GM23338 (cell line): ENCODE results near the gene AUH.

Experiments used
- CREB1 ChIP-seq: fragments of 250-450 bp; sonication (Bioruptor Pico); IDR thresholded peaks from 2 replicates; pipeline ENCODE4 v1.5.0; 2020; ENCODE audit warnings: low read depth, mild to moderate bottlenecking, moderate library complexity
- EZH2 ChIP-seq: fragments of 200-600 bp; sonication (generic); IDR thresholded peaks from one replicate; pipeline ENCODE4 v1.8.0; 2017; ENCODE audit warnings: antibody characterized with exemption, mild to moderate bottlenecking, low read depth; ENCODE audit not compliant: unreplicated experiment
- EZH2phosphoT487 ChIP-seq: fragments of 200-600 bp; sonication (generic); IDR thresholded peaks from one replicate; pipeline ENCODE4 v1.8.1; 2018; ENCODE audit warnings: antibody characterized with exemption; ENCODE audit not compliant: unreplicated experiment
- JUNB ChIP-seq: IDR thresholded peaks from one replicate; pipeline ENCODE4 v1.6.1; 2016; ENCODE audit warnings: antibody characterized with exemption; ENCODE audit not compliant: unreplicated experiment
- NANOG ChIP-seq: IDR thresholded peaks from 2 replicates; pipeline ENCODE4 v1.6.1; 2016; ENCODE audit warnings: antibody characterized with exemption, borderline replicate concordance
- POLR2AphosphoS5 ChIP-seq: IDR thresholded peaks from 2 replicates; pipeline ENCODE4 v1.6.1; 2016; ENCODE audit warnings: antibody characterized with exemption, low read depth
- ZNF114 ChIP-seq: fragments of 250-450 bp; sonication (Bioruptor Pico); IDR thresholded peaks from 2 replicates; pipeline ENCODE4 v1.5.0; 2020; ENCODE audit warnings: mild to moderate bottlenecking, moderate library complexity
- ZNF331 ChIP-seq: fragments of 250-450 bp; sonication (Bioruptor Pico); IDR thresholded peaks from 2 replicates; pipeline ENCODE4 v1.5.0; 2020; ENCODE audit warnings: low read depth, mild to moderate bottlenecking, moderate library complexity
- TF ChIP-seq, protein P1 (sequence below), 2 experiments: fragments of 200-600 bp in 1 of 2; sonication (generic) in 1 of 2; conservative IDR thresholded peaks; 2 replicates each; pipeline versions ENCODE4 v1.5.1 to v1.6.1; 2016 to 2017; ENCODE audit warnings: antibody characterized with exemption in 2 of 2, low read depth in 2 of 2, mild to moderate bottlenecking in 2 of 2, moderate library complexity in 1 of 2
- TF ChIP-seq, protein P2 (sequence below): IDR thresholded peaks from one replicate; pipeline ENCODE4 v1.6.1; 2018; ENCODE audit warnings: antibody characterized with exemption; ENCODE audit not compliant: unreplicated experiment
- TF ChIP-seq, protein P3 (sequence below): IDR thresholded peaks from 2 replicates; pipeline ENCODE4 v1.6.1; 2016; ENCODE audit warnings: antibody characterized with exemption

DNA sequence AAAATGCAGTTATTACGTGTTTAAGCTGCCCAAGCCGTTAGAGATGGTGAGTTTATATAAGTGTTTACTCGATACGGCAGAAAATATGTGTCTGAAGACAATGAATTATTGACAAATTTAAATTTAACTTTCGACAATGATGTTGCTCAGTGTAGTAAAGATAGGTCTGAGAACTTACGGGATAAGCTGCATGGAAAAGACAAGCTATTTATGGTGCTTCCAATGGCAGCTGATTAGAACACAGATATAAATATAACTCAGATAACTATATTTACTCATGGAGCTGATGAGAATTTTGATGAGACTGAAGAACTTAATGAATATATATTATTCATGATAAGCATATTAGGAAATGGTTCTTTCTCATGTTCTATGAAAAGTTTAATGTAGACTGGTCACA is 139.3 kb downstream of the AUH start:
- TF ChIP-seq POLR2AphosphoS5, result no peak
- TF ChIP-seq, protein P1, sequence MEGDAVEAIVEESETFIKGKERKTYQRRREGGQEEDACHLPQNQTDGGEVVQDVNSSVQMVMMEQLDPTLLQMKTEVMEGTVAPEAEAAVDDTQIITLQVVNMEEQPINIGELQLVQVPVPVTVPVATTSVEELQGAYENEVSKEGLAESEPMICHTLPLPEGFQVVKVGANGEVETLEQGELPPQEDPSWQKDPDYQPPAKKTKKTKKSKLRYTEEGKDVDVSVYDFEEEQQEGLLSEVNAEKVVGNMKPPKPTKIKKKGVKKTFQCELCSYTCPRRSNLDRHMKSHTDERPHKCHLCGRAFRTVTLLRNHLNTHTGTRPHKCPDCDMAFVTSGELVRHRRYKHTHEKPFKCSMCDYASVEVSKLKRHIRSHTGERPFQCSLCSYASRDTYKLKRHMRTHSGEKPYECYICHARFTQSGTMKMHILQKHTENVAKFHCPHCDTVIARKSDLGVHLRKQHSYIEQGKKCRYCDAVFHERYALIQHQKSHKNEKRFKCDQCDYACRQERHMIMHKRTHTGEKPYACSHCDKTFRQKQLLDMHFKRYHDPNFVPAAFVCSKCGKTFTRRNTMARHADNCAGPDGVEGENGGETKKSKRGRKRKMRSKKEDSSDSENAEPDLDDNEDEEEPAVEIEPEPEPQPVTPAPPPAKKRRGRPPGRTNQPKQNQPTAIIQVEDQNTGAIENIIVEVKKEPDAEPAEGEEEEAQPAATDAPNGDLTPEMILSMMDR (conservative IDR thresholded peaks at IDR 0.05; ENCODE audit: low read depth in 2 of 2), result no peak
- TF ChIP-seq, protein P2, sequence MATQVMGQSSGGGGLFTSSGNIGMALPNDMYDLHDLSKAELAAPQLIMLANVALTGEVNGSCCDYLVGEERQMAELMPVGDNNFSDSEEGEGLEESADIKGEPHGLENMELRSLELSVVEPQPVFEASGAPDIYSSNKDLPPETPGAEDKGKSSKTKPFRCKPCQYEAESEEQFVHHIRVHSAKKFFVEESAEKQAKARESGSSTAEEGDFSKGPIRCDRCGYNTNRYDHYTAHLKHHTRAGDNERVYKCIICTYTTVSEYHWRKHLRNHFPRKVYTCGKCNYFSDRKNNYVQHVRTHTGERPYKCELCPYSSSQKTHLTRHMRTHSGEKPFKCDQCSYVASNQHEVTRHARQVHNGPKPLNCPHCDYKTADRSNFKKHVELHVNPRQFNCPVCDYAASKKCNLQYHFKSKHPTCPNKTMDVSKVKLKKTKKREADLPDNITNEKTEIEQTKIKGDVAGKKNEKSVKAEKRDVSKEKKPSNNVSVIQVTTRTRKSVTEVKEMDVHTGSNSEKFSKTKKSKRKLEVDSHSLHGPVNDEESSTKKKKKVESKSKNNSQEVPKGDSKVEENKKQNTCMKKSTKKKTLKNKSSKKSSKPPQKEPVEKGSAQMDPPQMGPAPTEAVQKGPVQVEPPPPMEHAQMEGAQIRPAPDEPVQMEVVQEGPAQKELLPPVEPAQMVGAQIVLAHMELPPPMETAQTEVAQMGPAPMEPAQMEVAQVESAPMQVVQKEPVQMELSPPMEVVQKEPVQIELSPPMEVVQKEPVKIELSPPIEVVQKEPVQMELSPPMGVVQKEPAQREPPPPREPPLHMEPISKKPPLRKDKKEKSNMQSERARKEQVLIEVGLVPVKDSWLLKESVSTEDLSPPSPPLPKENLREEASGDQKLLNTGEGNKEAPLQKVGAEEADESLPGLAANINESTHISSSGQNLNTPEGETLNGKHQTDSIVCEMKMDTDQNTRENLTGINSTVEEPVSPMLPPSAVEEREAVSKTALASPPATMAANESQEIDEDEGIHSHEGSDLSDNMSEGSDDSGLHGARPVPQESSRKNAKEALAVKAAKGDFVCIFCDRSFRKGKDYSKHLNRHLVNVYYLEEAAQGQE, result no peak
- TF ChIP-seq EZH2phosphoT487, result no peak
- no peak for TF ChIP-seq ZNF114
- no peak for TF ChIP-seq JUNB
- no peak for TF ChIP-seq CREB1
- TF ChIP-seq EZH2, result no peak
- TF ChIP-seq, protein P3, sequence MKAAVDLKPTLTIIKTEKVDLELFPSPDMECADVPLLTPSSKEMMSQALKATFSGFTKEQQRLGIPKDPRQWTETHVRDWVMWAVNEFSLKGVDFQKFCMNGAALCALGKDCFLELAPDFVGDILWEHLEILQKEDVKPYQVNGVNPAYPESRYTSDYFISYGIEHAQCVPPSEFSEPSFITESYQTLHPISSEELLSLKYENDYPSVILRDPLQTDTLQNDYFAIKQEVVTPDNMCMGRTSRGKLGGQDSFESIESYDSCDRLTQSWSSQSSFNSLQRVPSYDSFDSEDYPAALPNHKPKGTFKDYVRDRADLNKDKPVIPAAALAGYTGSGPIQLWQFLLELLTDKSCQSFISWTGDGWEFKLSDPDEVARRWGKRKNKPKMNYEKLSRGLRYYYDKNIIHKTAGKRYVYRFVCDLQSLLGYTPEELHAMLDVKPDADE, result no peak
- TF ChIP-seq NANOG, result no peak
- TF ChIP-seq ZNF331 (CRISPR knock-in tag), result no peak
